ENCODE data around the gene ATP7B. TPM values are rescaled to one million over a fixed set of nuclear protein-coding genes. Genes with fewer than 3 reads are reported as not detected.

The ATP7B gene
- total RNA-seq, 4 donors from 2014 or later, result 17.6 to 32.9 (median 22.6) TPM

DNA sequence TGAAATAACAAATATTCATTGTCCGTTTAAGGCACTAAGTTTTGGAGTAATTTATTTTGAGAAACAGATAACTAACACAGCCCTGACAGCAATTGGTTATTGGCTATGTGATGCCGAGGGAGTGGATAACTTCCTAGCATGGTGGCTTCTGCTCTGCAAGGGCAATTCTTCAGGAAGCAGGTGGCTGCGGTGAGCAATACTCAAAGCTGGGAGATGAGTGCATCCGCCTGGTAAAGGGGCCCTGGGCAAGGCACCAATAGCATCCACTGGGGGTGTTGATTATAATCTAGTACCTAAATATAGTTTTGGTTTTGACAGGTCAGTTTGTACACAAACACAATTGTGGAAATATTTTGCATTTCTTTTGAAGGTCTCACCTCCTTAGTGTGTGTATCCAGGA is 108.5 kb downstream of the ATP7B start:
- intact Hi-C loops (cut with DNase I; ENCODE audit: low total_unique reads), result no loop called here
- H3K36me3 ChIP-seq, result no peaks in the 10 kb centered on the region
- no peaks in the 10 kb centered on the region for H3K27me3 ChIP-seq
- TF ChIP-seq EP300 (IDR thresholded peaks at IDR 0.05; ENCODE audit: low read depth), result no peak
- TF ChIP-seq POLR2A (IDR thresholded peaks at IDR 0.05), result no peak
- TF ChIP-seq, protein P1, sequence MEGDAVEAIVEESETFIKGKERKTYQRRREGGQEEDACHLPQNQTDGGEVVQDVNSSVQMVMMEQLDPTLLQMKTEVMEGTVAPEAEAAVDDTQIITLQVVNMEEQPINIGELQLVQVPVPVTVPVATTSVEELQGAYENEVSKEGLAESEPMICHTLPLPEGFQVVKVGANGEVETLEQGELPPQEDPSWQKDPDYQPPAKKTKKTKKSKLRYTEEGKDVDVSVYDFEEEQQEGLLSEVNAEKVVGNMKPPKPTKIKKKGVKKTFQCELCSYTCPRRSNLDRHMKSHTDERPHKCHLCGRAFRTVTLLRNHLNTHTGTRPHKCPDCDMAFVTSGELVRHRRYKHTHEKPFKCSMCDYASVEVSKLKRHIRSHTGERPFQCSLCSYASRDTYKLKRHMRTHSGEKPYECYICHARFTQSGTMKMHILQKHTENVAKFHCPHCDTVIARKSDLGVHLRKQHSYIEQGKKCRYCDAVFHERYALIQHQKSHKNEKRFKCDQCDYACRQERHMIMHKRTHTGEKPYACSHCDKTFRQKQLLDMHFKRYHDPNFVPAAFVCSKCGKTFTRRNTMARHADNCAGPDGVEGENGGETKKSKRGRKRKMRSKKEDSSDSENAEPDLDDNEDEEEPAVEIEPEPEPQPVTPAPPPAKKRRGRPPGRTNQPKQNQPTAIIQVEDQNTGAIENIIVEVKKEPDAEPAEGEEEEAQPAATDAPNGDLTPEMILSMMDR (IDR thresholded peaks at IDR 0.05), result no peak
- no peak for TF ChIP-seq POLR2AphosphoS5 (IDR thresholded peaks at IDR 0.05)
- 65 to 83% methylated on average over 2 to 4 of the region's 4 CpGs for WGBS, 2 donors (ENCODE audit: low coverage in 1 of 2)
- no peak overlapping the region for H3K4me3 ChIP-seq
- no peak for DNase-seq
- H3K27ac ChIP-seq, result no peak overlapping the region
- no peaks in the 10 kb centered on the region for H3K9me3 ChIP-seq
- H3K4me1 ChIP-seq, result no peaks in the 10 kb centered on the region
- in situ Hi-C loops (cut with MboI; ENCODE audit: low pct_ligation_motif_present in 1 of 4, low pct_unique_long_range_greater_than_20kb in 1 of 4, low sequenced_read_pairs in 3 of 4), result no loop called here

DNA sequence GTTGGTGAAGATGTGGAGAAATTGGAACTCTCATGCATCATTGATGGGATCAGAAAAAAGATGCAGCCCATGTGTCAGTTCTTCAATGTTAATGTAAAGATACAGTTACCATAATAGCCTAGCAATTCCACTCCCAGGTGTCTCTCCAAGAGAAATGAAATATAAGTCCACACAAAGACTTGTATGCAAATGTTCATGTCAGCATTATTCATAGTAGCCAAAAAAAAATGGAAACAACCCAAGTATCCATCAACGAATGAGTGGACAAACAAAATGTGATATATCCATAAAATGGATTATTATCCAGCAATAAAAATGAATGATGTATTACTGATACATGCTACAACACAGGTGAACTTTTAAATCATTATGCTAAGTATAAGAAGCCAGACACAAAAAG is 110.8 kb downstream of the ATP7B start:
- 38 to 41% methylated on average over 1 of the region's 1 CpG for WGBS, 2 donors (ENCODE audit: low coverage in 1 of 2)
- in situ Hi-C loops (cut with MboI; ENCODE audit: low pct_ligation_motif_present in 1 of 4, low pct_unique_long_range_greater_than_20kb in 1 of 4, low sequenced_read_pairs in 3 of 4) (no loop called here), intact Hi-C loops (cut with DNase I; ENCODE audit: low total_unique reads) (no loop called here)
- H3K4me3 ChIP-seq, result no peak overlapping the region
- TF ChIP-seq POLR2A (IDR thresholded peaks at IDR 0.05) (no peak), EP300 (IDR thresholded peaks at IDR 0.05; ENCODE audit: low read depth) (no peak), POLR2AphosphoS5 (IDR thresholded peaks at IDR 0.05) (no peak)
- TF ChIP-seq, protein P1 (IDR thresholded peaks at IDR 0.05), result no peak
- no peak overlapping the region for H3K27ac ChIP-seq
- H3K36me3 ChIP-seq, result no peaks in the 10 kb centered on the region
- H3K27me3 ChIP-seq, result no peaks in the 10 kb centered on the region
- no peaks in the 10 kb centered on the region for H3K4me1 ChIP-seq
- DNase-seq, result no peak
- H3K9me3 ChIP-seq, result no peaks in the 10 kb centered on the region

DNA sequence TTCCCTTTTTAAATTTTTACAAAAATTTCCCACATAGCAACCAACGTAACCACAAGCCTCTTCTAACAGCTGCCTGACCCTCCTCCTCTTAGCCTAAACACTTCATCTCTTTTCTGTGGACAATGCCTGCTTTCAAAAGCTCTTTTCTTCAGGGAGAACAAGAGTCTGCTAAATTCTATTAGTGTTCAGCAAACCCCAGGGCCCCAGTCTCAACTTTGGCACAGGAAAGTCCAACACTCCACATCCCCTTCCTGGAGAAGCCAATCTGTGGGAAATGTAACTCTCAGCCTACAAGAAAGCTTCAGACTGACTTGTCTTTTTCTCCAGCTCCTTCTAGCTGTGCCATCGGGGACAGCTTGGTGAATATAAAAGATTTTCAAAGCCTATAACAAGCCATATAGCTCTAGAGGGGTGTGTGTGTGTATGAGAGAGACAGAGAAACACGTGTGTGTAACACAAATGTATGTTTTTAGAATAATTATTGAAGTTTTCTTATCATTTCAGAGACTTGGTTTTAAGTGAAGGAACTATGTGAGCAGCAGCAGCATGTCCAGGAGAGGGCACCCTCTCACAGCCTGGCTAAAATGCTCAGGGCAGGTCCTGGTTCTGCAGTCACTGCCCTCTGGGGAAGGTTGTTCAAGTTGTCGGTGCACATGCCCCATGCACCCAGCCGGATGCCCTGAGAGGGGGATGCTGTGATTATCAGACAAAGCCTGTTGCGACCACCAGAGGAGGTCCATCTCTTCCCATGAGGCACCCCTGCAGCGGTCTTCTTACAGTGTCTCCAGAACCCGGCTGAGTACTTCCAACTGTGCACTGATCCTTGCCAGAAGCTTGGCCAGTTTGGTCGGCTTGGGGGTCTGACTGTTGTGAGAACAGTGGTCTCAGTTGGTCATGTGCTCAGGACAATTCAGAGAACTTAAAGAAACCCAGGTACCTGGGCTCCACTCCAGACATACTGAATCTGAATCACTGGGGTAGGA is 115.1 kb downstream of the ATP7B start:
- WGBS, 2 donors (ENCODE audit: low coverage in 1 of 2), result 42 to 47% methylated on average over 3 to 7 of the region's 9 CpGs

DNA sequence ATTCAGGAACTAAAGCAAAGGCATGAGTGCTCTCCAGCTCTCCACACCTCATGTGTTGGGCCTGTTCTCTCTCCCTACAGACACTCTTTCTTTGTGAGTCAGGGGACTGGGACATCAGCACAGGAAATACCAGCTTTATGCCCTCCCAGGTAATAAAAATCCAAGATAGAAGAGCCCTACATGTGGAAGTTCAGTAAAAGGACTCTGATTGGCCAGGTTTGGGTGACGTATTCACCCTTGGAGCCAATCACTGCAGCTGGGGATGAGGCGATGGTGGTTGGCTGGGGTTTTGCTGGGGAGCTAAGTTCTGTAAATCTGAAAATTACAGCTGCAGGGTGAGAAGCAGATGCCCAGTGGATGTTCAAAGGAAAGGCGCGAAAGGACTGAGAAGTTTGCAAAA is 117.0 kb downstream of the ATP7B start:
- Histone ChIP-seq H3K4me3 (no peak overlapping the region), H3K27ac (no peak overlapping the region), H3K27me3 (no peaks in the 10 kb centered on the region), H3K36me3 (no peaks in the 10 kb centered on the region), H3K4me1 (no peaks in the 10 kb centered on the region), H3K9me3 (no peaks in the 10 kb centered on the region)
- intact Hi-C loops (cut with DNase I; ENCODE audit: low total_unique reads) (no loop called here), in situ Hi-C loops (cut with MboI; ENCODE audit: low pct_ligation_motif_present in 1 of 4, low pct_unique_long_range_greater_than_20kb in 1 of 4, low sequenced_read_pairs in 3 of 4) (loop anchor here in 1 of 4 donors (10.0 kb wide), 1 partner anchor 231 kb away; the partner anchor contains the start of gene NEK5)
- WGBS, 2 donors (ENCODE audit: low coverage in 1 of 2), result 92 to 100% methylated on average over 4 of the region's 4 CpGs
- no peak for DNase-seq
- TF ChIP-seq POLR2AphosphoS5 (IDR thresholded peaks at IDR 0.05) (no peak), POLR2A (IDR thresholded peaks at IDR 0.05) (no peak), EP300 (IDR thresholded peaks at IDR 0.05; ENCODE audit: low read depth) (no peak)
- TF ChIP-seq, protein P1 (IDR thresholded peaks at IDR 0.05), result no peak

More for the DNA sequence above, 115.1 kb downstream of the ATP7B start:
- no peak overlapping the region for H3K27ac ChIP-seq
- no peaks in the 10 kb centered on the region for H3K36me3 ChIP-seq
- H3K4me1 ChIP-seq, result no peaks in the 10 kb centered on the region
- in situ Hi-C loops (cut with MboI; ENCODE audit: low pct_ligation_motif_present in 1 of 4, low pct_unique_long_range_greater_than_20kb in 1 of 4, low sequenced_read_pairs in 3 of 4), result loop anchor here in 1 of 4 donors (10.0 kb wide), 1 partner anchor 229 kb away; the partner anchor contains the start of gene NEK5
- H3K27me3 ChIP-seq, result no peaks in the 10 kb centered on the region
- H3K9me3 ChIP-seq, result no peaks in the 10 kb centered on the region
- TF ChIP-seq EP300 (IDR thresholded peaks at IDR 0.05; ENCODE audit: low read depth) (no peak), POLR2AphosphoS5 (IDR thresholded peaks at IDR 0.05) (no peak), POLR2A (IDR thresholded peaks at IDR 0.05) (no peak)
- TF ChIP-seq, protein P1 (IDR thresholded peaks at IDR 0.05), result peak; percentile 50 to 62 (median 53)
- peak; percentile 57 for DNase-seq
- no peak overlapping the region for H3K4me3 ChIP-seq
- intact Hi-C loops (cut with DNase I; ENCODE audit: low total_unique reads), result no loop called here

Data from transverse colon (tissue), 4 donors.